GM19238 (cell line): Measurements from ENCODE around the gene HDAC9.

Source experiments
- DNase-seq: peaks from one replicate; pipeline ENCODE4 v3.0.0; 2011; ENCODE audit warnings: low spot score; ENCODE audit not compliant: insufficient read length

HDAC9 gene

GRCh38 chr7:18655506-18655905 lies 160.0 kb downstream of the HDAC9 start:
- no peak for DNase-seq

GRCh38 chr7:18655912-18656311 lies 160.4 kb downstream of the HDAC9 start:
- DNase-seq = no peak

- DNase-seq = no peak
Observed at GRCh38 chr7:18656362-18656761, 160.8 kb downstream of the HDAC9 start.

GRCh38 chr7:18659746-18660145 lies 164.2 kb downstream of the HDAC9 start:
- no peak for DNase-seq

- DNase-seq = no peak
Observed at GRCh38 chr7:18663321-18663720, 167.8 kb downstream of the HDAC9 start.

- peak; percentile 16 for DNase-seq
Observed at GRCh38 chr7:18666107-18666728, 170.7 kb downstream of the HDAC9 start.

- DNase-seq = no peak
Observed at GRCh38 chr7:18667466-18667865, 171.9 kb downstream of the HDAC9 start.

GRCh38 chr7:18671176-18671575 lies 175.6 kb downstream of the HDAC9 start:
- no peak for DNase-seq

- no peak for DNase-seq
Observed at GRCh38 chr7:18675579-18675978, 180.0 kb downstream of the HDAC9 start.

- DNase-seq = no peak
Observed at GRCh38 chr7:18679261-18679660, 183.7 kb downstream of the HDAC9 start.

GRCh38 chr7:18680576-18680975 lies 185.0 kb downstream of the HDAC9 start:
- no peak for DNase-seq

- DNase-seq = no peak
Observed at GRCh38 chr7:18684916-18685315, 189.4 kb downstream of the HDAC9 start.

- DNase-seq = no peak
Observed at GRCh38 chr7:18685971-18686370, 190.4 kb downstream of the HDAC9 start.

GRCh38 chr7:18689551-18689950 lies 194.0 kb downstream of the HDAC9 start:
- DNase-seq = no peak

- no peak for DNase-seq
Observed at GRCh38 chr7:18693406-18693805, 197.9 kb downstream of the HDAC9 start.

GRCh38 chr7:18693816-18694215 lies 198.3 kb downstream of the HDAC9 start:
- no peak for DNase-seq

- DNase-seq = no peak
Observed at GRCh38 chr7:18694484-18694883, 198.9 kb downstream of the HDAC9 start.

- no peak for DNase-seq
Observed at GRCh38 chr7:18694911-18695310, 199.4 kb downstream of the HDAC9 start.

- no peak for DNase-seq
Observed at GRCh38 chr7:18698258-18698734, 202.7 kb downstream of the HDAC9 start.

- no peak for DNase-seq
Observed at GRCh38 chr7:18700147-18700546, 204.6 kb downstream of the HDAC9 start.

GRCh38 chr7:18702071-18702829 lies 206.7 kb downstream of the HDAC9 start:
- DNase-seq = no peak

GRCh38 chr7:18703685-18704084 lies 208.1 kb downstream of the HDAC9 start:
- no peak for DNase-seq

- DNase-seq = no peak
Observed at GRCh38 chr7:18706670-18707069, 211.1 kb downstream of the HDAC9 start.
